ENCODE results near the gene MOB3C.

MOB3C gene

GRCh38 chr1:46569884-46570725 lies 46.5 kb downstream of the MOB3C start:
- DNase-seq: no peak

- no peak for DNase-seq
These were observed 47.5 kb downstream of the MOB3C start for GRCh38 chr1:46569116-46569515.

GRCh38 chr1:46568461-46568891 lies 48.1 kb downstream of the MOB3C start:
- DNase-seq: no peak

- DNase-seq: no peak
These were observed 53.3 kb downstream of the MOB3C start for GRCh38 chr1:46563341-46563740.

GRCh38 chr1:46562498-46562897 lies 54.1 kb downstream of the MOB3C start:
- no peak for DNase-seq

- no peak for DNase-seq
These were observed 57.6 kb downstream of the MOB3C start for GRCh38 chr1:46558966-46559365.

- DNase-seq: no peak
These were observed 58.3 kb downstream of the MOB3C start for GRCh38 chr1:46558141-46558963.

Data from activated CD4-positive, alpha-beta T cell treated with anti-CD3 and anti-CD28 coated beads, Interleukin-2, Interleukin-6, amounts not matched to agents 100 ng/mL and 50 ng/mL, durations not matched to agents 16 hours and 8 hours (primary cell).